NCI-H1436 treated with DMSO at 0.1 percent for 48 hours (cell line): ENCODE results near the gene WNT16.
"Not testable (repeated sequence)": the region's sequence is repeated elsewhere in the genome, so short reads cannot be mapped to it uniquely, and the experiment has no call there.

Source experiments
- DNase-seq: peaks from one replicate; lab custom pipeline; 2025; lab: John Stamatoyannopoulos, UW

The WNT16 gene, protein sequence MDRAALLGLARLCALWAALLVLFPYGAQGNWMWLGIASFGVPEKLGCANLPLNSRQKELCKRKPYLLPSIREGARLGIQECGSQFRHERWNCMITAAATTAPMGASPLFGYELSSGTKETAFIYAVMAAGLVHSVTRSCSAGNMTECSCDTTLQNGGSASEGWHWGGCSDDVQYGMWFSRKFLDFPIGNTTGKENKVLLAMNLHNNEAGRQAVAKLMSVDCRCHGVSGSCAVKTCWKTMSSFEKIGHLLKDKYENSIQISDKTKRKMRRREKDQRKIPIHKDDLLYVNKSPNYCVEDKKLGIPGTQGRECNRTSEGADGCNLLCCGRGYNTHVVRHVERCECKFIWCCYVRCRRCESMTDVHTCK

DNA sequence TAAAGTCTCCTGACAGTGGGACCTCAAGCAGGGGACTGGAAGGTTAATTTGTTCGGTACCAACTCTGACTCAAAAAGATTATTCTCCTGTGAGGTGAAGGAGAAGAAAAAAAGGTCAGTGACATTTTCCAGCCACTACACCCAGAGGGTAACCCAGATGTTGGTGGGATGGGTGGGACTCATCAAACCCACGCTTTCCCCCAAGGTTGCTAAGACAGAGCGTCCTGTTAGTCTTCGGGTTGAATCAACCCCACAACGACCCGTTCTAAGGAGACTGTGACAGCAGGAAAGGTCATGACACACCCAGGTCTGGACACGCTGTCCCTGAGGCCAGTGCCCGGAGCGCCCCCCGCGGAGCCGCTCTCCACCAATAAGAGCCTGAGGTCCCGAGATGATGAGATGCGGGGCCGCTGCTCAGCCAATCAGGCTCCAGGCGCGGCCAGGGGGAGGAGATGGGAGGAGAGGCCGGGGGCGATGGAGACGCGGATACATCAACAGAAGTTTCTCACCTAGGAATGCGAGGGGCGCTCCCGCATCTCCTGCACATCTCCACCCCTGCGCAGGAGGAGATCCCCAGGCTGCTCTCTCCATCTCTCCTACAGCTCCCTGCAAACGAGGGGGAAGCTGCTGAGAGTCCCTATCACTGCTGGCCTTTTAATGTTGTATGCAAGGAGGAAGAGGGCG lies at the start of gene WNT16:
Gene WNT16, plus strand, starts transcription at position 493 of the 683 bp plus-strand sequence. CDS start 293 bp downstream, outside the sequence.
- DNase-seq = no peak

DNA sequence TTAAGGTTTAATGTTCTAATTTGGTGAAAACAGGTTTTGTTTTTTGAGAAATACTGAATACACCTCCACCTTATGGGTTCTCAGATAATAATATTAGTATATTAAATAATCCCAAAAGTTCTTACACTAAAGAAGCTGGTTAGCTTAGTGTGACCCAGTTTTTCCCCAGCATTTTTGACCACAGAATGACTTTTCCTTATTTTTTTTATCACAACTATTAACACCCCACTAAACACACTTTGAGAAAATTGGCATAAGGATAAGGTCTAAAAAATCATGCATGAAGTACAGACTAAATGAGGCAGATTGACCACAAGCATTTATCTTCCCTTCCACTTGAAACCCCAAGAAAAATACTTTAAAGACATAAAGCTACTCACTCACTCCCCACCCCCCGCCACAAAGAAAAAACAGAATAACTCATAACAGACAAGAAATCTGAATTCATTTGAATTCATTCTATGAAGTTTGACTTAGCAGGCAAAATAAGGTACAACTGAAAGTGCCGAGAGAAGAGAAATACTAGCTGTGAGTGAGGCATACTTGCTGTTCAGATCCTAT lies 49.7 kb upstream of the WNT16 start:
- no peak for DNase-seq

DNA sequence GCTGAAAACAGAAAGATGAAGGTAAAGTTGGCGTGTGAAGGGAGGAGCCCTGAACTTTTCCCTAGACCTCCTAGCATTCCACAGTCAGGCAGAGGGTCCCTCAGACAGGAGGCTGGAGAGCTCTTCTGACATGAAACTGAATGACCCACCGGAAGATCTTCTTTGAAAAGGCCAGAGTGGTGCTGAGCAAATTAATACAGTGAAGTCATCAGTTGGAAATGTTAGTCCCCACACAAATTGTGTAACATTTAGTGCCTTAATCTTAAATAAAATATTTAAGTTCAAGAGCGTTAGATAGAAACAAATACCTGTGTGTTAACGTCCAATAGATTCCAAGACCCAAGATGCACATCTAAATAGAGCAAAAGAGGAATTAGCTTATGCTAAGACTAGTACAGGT lies 49.0 kb upstream of the WNT16 start:
- DNase-seq = no peak

DNA sequence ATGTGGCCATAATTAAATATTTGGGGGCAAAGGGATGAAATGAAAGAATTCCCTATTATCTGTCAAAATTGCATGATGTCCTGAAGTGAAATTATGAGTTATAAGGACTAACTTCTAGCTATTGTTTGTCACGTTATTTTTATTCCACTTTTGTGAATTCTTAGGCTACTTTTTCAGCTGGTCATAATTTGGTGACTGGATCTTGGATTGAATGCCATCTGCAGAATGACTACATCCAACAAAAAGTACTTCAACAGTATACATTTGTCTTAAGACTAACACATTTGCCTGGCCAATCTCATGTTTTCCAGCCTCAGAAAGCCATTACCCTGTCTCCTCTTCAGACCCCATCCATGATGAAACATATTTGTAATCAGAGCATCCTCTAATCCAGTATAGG lies 48.1 kb upstream of the WNT16 start:
- no peak for DNase-seq

DNA sequence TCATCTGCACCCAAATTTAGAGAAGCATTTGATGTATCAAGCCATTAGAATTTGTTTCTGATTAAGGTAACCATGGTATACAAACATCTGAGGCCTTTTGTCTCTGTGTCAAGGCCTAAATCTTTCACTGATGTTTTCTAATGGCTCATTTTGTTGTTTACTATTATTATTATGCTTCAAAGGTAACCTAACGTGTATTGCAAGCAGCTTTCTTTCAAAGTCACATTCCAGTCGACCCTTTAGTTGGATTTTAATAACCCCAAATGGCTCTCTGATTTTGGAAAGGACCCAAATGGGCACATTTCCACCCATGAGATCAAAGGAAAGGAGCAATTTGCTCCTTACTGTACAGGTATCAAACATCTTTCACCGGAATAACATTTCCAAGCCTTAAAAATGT lies 46.7 kb upstream of the WNT16 start:
- no peak for DNase-seq

DNA sequence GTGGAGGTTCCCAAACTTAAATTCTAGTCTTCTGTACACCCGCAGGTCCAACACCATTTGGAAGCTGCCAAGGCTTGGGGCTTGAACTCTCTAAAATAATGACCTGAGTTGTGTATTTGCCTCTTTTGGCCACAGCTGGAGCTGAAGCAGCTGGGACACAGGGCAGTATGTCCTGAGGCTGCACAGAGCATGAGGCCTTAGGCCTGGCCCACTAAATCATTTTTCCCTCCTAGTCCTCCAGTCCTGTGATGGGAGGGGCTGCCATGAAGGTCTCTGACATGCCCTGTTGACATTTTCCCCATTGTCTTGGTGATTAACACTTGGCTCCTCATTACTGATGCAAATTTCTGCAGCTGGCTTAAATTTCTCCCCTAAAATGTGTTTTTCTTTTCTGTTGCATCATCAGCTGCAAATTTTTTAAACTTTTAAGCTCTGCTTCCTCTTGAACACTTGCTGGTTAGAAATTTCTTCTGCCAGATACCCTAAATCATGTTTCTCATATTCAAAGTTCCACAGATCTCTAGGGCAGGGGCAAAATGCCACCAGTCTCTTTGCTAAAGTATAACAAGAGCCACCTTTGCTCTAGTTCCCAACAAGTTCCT lies 43.6 kb upstream of the WNT16 start:
- DNase-seq = no peak

DNA sequence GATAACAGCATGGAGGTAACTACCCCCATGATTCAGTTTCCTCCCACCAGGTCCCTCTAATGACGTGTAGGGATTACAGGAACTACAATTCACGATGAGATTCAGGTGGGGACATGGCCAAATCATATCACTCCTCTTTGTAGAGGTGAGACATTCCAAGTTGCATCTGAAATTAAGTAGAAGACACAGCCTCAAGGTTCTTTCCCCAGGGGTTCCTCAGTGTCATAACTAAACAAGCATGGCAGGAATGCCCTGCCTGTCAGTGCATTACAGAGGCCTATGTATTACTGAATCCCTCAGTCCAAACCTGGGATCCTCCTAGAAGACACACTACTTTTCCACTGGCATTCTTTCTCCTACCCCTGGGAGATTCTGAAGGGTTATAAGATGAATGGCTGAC lies 42.6 kb upstream of the WNT16 start:
- DNase-seq = no peak

DNA sequence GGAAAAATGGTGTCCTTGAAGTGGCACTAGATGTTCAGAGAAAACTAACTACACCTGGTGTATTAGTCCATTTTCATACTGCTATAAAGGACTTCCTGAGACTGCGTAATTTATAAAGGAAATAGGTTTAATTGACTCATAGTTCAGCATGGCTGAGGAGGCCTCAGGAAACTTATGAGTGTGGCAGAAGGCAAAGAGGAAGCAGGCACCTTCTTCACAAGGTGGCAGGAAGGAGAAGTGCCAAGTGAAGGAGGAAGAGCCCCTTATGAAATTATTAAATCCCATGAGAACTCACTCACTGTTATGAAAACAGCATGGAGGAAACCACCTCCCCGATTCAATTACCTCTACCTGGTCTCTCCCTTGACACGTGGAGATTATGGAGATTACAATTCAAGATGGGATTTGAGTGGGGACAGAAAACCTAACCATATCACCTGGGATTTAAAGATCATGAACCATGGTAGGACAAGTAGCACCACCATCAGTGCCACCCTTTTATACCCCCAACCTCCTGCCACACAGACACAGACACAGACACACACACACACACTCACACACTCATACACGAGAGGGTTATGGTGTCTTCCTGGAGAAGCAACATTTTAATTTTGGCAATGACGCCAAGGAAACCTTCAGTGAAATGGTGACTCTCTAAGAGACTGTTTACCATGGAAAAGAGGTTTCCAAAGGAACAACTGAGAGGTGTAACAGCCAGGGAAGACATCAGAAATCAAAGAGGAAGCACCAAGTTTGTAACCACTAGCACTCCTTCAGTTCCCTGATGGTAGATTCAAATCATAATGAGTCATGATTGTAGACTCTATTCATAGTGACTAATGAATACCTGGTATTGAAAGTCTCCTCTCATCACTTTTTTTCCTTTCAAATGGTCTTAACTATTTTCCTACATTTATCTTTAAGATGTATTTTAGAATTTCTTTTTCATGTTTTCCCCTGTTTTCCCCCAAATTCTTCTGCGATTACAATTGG lies 41.8 kb upstream of the WNT16 start:
- DNase-seq = no peak

DNA sequence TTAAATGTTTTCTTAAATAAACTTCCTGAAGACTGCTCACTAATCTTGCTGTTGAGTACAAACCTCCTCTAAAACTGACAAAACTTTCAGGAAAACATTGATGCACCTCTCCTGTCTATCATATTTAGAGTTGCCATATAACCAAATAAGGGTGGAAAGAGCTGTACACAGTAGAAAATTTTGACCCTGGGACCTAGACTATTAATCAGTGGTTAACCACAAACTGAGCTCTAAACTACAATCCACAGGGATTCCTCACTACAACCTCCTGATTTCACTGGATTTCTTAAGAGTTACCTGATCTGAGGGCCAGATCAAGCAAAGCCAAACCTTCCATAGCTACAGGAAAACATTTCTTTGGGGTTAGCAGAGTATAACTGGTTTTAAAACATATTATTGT lies 39.9 kb upstream of the WNT16 start:
- DNase-seq = no peak

DNA sequence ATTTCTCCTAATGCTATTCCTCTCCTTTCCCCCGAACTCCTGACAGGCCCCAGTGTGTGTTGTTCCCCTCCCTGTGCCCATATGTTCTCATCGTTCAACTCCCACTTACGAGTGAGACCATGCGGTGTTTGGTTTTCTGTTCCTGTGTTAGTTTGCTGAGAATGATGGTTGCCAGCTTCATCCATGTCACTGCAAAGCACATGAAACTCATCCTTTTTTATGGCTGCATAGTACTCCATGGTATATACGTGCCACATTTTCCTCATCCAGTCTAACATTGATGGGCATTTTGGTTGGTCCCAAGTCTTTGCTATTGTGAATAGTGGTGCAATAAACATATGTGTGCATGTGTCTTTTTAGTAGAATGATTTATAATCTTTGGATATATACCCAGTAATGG lies 38.9 kb upstream of the WNT16 start:
- DNase-seq = not testable (repeated sequence)

DNA sequence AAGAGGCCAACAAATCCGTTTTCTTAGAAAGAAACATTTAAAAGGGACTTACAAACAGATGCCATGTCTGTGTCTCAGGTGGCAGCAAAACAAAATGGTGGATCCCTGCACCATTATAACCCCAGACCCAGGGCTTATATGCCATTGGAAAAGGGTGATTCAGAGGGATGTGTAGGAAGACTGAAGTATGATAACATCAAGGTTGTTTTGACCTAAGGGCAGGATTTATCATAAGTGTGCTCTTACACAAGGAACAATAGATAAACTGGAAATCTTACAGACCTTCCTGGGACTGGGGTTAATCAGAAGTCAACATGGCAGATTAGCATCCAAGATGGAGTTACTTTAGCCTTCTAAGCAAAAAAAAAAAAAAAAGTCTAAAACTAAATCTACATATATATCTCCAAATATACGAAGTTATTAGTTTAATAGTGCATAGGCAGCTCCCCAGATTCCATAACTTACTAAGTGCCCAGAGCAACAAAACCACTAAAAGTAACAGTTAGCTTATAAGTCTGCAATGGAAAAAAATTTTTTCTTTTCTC lies 34.3 kb upstream of the WNT16 start:
- DNase-seq = no peak

DNA sequence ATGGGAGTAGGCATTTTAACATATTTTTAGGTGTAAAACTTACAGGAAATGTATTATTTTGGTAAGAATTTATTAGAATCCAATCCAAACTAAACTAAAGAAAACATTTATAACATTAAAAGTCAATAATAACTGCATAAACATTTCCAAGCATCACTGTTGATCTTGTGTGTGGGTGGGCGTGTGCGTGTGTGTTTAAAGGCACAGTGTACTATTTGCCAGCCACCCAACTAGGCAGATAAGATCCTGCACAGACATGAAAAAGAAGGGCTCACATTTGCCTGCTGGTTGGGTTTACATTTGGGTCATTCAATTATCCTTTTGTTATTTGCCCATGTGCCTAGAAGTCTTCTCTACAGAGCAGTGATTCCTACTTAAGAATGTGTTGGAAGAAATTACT lies 31.0 kb upstream of the WNT16 start:
- no peak for DNase-seq

DNA sequence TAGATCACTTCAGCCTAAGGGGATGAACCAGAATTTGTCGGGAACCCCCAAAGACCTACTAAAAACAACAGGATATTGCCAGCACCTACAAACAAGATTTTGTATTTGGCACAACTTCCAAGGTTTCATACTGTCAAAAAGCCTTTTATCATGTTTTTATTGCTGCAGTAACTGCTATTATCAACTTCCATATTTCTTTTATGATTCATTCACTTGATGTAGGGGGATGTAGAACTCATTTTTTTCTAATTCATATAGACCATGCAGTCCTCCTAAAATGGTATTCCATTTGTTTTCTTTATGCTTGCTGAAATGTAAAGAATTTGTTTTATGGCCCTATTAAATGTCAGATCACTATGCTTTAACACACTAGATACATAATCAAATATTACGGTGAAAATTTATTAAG lies 30.0 kb upstream of the WNT16 start:
- DNase-seq = no peak

DNA sequence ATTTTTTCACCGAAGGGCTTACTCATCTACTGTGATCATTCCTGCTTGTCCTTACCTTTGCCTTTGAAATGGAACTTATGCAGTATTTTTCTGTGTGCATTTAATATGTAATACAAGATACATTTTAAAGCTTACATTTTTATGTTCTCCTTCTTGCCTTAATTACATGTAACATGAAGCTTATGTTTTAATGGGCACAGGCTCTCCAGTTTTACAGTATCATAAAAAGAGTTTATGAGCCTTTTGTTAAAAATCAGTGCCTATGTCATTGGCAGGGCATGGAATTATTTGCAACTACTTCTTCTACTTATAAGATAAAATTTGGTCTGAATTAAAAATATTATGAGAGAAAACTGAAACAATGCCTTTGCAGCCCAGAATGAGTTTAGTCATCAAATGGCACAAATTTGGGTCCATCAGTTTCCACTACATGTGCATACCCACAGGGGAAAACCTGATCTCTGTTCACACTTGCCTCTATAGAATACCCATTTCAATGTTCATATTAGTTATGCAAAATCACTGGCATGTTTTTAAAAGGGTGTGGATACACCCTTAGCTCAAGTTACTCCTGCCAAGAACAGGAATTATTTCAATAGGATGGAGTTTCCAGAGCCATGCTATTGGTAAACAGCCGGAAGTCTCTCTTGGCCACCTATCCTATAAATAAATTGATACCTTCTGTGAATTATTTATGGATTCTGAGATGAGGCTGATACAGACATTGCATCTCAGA lies 27.9 kb upstream of the WNT16 start:
- no peak for DNase-seq

DNA sequence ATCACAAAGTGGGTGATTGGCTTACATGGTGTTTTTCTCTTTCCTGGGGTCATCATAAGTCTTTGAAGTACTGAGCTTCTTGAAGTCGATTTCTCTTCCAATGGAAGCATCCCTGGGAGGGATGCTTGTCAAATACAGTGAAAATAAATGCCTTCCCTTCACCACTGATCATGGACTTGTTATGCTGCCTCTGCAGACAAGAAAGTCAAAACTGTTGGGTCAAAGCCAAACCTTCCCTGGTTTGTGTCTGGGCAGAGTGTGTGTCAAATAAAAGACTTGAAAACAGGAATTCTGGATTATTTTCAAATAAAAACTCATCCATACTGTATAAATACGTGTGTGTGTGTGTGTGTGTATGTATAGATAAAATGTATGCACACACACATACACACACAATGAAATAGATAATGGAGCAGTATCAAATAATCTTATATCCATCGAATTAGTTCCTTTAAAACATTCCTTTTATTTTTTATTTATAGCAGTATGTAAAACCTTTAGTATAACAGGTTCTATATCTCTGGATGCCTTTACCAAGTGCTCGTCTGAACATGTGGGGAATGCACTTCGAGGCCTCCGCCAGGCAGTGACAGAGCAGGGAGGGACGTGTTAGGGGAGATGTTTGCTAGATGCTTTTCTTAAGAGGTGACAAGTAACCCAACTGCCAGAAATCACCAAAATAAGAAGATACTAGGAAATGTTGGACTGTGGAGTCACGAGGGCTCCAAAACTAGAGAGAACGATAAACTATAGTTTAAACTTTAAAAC lies 27.2 kb upstream of the WNT16 start:
- no peak for DNase-seq

DNA sequence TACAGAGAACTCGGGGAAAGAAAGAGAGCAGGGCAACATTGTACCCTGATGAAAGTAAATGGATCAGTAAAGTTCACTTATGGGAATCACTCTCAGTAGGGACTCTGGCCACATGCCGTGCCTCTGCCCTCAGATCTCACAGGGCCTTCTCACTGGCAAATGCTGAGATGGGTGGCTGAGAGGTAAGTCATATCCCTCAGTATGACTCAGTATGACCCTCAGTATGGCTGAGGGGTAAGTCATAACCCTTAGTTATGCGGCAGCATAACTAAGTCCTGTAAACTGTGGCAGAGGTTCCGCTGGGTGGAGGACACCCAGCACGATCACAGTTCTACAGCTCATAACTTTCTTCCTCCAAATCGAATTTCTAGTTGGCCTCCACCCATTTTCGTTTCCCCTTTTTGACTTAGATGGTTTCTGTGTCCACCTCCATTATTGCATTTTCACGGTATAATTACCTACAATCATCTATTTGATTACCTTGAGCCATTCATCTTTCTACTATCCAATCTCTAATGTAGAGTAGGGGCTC lies 26.5 kb upstream of the WNT16 start:
- DNase-seq = no peak

DNA sequence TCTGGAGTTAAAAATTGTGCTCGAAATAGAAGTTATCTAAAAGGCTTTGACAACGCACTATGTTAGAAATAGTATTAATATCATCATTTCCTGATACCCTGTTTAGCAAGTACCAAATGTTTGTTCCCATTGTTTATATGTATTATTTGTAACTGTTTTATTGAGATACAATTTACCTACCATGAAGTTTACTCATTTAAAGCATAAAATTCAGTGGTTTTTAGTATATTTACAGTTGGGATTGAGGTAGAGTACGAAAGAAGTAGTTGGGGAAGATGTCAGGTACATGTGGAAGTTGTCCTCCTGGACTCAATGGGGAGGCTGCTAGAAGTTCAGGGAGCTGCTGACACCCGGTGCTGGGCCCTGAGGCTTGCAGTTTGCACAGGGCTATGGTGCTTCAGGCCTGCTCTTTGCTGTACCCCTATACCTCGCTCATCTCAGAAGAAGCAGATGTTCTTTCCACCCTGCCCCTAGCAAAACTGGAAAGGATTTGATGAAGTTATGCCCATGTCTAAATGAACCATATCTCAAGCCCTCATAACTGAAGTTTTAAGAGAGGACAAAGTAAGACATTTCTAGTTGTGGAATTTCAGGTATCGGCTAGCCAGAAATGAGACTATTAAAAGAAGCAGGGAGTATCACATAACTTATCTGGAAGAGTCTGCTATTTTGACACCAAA lies 25.2 kb upstream of the WNT16 start:
- DNase-seq = no peak

DNA sequence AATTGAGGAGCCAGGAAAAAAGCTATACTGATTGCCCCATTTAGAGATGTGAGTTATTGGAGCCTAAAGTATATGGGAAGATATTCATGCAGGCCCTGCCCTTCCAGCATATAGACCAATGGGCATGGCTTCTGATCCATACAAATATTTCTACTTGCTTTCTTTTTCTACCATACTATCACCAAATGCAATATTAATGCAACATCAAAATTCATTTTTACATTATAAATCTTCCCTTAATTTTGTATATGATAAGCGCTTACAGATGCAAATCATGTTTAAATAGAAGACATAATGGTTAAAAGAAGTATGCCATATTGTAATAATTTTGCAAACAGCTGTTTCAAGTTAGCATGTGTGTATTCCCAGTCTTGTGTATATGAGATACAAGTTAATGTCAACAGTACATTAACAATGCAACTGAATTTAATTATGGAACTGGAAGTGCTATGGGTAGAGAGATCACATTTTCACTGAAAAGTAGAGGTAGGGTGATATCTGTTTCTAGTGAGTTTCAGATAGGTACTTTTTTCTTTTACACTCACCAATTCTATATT lies 24.6 kb upstream of the WNT16 start:
- DNase-seq = no peak

DNA sequence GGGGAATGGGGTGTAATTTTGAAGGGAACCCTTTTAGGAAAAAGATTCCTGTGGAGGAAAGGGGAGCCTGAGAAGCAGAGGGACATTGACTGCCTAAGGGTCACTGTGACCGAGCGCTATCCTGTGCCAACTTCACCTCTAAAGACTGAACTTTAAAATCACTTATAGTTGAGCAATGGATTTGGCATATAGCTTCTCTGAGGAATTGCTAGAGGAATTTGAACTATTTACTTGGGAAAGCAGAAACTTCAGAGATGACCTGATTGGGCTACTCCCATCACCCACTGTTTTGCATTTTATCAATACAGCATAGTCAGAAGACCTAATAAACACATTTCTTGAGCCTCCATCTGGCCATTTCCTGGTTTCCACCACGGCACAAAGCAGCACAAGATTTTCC lies 23.7 kb upstream of the WNT16 start:
- no peak for DNase-seq
